HL-60/S4 treated with retinoic acid at 250 ng/mL for 4 days and 3 days (cell line): Measurements from ENCODE around the gene ALKBH7.
"Not testable (repeated sequence)": the region's sequence is repeated elsewhere in the genome, so short reads cannot be mapped to it uniquely, and the experiment has no call there.

Experiments used
- in situ Hi-C: fragments of 300-500 bp; cut with MboI; formaldehyde crosslinking; loops from 2 replicates; pipeline ENCODE4 v1.7.0; 2022; ENCODE audit warnings: low sequenced_read_pairs

The ALKBH7 gene, protein sequence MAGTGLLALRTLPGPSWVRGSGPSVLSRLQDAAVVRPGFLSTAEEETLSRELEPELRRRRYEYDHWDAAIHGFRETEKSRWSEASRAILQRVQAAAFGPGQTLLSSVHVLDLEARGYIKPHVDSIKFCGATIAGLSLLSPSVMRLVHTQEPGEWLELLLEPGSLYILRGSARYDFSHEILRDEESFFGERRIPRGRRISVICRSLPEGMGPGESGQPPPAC

DNA sequence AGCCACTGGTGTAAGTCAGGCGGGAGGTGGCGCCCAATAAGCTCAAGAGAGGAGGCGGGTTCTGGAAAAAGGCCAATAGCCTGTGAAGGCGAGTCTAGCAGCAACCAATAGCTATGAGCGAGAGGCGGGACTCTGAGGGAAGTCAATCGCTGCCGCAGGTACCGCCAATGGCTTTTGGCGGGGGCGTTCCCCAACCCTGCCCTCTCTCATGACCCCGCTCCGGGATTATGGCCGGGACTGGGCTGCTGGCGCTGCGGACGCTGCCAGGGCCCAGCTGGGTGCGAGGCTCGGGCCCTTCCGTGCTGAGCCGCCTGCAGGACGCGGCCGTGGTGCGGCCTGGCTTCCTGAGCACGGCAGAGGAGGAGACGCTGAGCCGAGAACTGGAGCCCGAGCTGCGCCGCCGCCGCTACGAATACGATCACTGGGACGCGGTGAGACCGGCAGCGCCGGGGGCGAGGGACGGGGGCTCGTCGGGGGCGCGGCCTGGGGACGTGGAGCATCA, at the start of gene ALKBH7:
Gene ALKBH7 (plus strand): TSS at position 201 of the 502 bp plus-strand sequence. CDS start 27 bp downstream, at position 228.
- in situ Hi-C loops: no loop called here

DNA sequence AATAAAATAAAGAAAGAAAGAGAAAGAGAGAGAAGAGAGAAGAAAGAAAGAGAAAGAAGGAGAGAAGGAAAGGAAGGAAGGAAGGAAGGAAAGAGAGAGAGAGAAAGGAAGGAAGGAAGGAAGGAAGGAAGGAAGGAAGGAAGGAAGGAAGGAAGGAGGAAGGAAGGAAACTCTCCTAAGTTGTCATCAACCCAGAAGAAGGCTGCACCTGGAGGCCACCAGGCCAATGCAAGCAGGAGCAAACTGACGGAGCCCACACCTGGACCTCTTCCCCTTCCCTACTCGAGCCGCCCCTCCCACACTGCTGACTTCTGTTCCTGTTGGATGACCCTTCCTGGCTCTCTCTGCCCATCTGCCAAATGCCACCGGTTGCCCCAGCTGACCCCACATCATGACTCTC, 47.8 kb upstream of the ALKBH7 start:
- in situ Hi-C loops: no loop called here

DNA sequence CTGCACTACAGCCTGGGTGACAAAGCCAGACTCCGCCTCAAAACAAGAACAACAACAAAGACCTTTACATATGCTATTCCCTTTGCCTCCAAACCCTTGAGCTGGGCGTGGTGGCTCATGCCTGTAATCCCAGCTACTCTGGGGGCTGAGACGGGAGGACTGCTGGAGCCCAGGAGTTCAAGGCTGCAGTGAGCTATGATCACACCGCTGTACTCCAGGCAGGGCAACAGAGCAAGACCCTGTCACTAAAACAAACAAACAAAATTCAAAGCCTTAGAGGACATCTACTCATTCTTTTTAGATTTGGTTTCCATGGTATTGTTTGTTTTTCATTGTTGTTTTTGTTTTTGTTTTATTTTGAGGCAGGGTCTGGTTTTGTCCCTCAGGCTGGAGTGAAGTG, 47.0 kb upstream of the ALKBH7 start:
- in situ Hi-C loops: no loop called here

DNA sequence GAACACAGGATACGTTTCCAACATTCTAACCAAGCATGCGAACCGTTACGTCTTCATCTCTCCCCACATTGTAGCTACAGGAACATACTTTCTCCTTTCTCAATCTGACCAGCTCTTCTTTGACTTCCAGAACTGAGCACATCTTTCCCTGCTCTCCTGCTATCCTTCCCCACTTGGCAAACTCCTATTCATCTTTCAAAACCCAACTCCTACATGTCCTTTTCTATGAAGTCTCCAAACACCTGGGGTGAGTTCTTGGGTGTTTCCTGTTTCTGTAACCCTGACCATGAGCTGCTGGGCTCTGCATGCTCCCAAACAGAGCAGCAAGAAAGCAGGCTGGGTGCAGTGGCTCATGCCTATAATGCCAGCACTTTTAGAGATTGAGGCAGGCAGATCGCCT, 45.8 kb upstream of the ALKBH7 start:
- in situ Hi-C loops: no loop called here

DNA sequence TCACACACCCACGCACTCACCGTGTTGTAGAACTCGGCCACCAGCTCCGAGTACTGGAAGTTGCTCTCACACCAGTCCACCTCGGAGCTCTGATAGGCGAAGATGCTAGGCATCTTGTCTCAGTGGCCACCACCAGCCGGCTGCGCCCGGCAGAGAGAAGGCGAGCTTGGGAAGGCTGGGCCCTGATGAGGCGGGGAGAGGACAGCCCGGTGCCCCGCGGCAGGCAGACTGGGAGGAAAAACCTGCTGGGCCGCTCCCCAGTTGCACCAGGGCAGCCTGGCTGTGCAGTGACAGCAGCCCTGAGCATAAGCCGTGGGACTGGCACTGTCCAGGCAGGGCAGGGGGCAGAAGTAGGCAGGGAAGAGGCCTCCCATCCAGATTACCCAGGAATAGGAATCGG, 39.2 kb upstream of the ALKBH7 start, which contains the start of gene ACER1:
Gene ACER1 (minus strand): TSS at position 174 of the 400 bp plus-strand sequence. CDS start 61 bp downstream, at position 113.
- in situ Hi-C loops: no loop called here

DNA sequence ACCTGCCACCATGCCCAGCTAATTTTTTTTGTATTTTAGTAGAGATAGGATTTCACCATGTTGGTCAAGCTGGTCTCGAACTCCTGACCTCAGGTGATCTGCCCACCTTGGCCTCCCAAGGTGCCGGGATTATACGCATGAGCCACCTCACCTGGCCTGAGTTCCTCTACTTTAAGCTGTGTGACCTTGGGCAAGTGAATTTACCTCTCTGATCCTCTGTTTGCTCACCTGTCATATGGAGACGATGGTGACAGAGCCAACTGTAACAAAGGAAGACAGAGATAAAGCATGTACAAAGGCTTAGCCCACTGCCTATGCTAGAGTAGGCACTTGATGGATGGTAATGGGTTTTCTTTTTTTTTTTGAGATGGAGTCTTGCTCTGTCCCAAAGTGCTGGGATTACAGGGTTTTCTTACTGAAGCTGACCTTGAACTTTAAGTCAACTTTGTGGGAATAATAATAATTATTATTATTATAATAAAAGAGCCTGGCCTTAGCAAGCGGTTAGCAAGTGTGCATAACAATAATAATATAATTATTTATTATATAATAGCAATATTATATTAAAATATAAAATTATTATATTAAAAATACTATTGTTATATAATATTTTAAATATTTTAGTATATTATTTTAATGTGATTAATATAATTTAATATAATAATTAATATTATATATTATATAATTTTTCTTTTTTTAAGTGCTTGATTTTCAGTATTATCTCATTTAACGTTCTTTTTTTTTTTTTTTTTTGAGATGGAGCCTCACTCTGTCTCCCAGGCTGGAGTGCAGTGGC, 37.9 kb upstream of the ALKBH7 start:
- in situ Hi-C loops: no loop called here

DNA sequence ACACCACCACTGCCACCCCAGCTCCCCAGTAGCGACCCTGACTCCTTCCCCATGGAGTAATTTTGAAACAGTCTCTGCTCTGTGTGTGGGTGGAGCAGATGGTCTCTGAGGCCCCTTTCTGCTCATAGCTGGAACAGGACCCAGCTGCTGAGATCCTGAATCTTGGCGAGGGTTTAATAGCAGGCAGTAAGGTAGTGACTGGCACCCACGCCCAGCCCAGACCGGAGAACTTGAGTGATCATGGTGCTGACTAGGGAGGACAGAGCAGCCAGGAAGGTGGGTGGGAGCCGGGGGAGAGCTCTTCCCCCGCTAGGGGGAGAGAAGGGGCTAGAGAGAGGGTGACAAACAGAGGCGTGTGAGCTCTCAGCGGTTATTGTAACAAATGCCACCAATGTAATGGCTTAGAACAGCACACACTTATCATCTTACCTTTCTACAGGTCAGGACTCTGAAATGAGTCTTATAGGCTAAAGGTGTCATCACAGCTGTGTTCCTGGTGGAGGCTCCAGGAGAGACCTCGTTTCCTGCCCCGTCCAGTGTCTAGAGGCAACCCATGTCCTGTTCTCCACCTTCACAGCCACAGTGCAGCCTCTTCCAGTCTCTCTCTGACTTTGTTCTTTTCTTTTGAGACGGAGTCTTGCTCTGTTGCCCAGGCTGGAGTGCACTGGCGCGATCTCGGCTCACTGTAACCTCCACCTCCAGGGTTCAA, 31.9 kb upstream of the ALKBH7 start:
- in situ Hi-C loops: no loop called here

DNA sequence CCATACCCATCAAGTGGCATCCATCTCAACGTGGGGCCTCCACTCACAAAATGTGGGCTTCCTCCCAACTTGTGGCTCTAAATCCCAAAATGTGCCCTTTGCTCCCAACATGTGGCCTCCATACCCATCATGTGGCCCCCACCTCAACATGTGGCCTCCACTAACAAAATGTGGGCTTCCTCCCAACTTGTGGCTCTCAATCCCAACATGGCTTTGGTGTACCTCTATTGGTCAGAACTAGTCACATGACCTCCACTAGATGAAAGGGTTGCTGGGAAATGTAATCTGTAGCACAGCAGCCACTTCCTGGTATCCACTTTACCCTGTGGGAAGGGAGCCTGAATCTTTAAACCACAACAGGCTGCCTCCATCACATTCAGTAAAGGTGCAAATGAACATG, 29.1 kb upstream of the ALKBH7 start:
- in situ Hi-C loops: no loop called here

DNA sequence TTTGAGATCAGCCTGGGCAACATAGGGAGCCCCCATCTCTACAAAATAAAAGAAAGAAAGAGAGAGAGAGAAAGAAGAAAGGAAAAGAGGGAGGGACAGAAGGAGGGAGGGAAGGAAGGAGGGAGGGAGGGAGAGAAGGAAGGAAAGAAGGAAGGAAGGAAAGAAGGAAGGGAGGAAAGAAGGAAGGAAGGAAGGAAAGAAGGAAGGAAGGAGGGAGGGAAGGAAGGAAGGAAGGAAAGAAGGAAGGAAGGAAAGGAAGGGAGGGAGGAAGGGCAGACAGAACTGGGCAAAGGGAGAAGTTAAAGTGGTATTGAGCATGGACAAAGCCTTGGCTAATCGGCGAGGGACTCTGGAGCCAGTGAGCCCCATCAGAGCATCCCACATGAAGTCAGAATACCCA, 23.3 kb upstream of the ALKBH7 start:
- in situ Hi-C loops: not testable (repeated sequence)

DNA sequence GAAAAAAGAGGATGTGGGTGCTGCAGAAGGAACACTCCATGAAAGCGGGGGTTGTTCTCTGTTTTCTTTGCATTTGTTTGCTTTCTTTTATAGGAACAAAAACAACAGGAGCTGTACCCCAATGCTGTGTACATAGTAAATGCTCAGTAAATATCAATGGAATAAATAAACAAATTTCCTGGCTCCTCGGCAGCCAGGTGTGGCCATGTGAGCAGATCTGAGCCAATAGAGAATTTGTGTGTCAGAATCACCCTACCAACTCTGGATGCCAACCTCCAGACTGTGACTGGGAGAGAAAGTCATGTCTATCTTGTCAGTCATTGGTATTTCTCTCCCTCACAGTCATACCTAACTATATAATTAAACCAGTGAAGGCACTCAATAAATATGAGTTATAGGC, 21.9 kb upstream of the ALKBH7 start:
- in situ Hi-C loops: no loop called here

DNA sequence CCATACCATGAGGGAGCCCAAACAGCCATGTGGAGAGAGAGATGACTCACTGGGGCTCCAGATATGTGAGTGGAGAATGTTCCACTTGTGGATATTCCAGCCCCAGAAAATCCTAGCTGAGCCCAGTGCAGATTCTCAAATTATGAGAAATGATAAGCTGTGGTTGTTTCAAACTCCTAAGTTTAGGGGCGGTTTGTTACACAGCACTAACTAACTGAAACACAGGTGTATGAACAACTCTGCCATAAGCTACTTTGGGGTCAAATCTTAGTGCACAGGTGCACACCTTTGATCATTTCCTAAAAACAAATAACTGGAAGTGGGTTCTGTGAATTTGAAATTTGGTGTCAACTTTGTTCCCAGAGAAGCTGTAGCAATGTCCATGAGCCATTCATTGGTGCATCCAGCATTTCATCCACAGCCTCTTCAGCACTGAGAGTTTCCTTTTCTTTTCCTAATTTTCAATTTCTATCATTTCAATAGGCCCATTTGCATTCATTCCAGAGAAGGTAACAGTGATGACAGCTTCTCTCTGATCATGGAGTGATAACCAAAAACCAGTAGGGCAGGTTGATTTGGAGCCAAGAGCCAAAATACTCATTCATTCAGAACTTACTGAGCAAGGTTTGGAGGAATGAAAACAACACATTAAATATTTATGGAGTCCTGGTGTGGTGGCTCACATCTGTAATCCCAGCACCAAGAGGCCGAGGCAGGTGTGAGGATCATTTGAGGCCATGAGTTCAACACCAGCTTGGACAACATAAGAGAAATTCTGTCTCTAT, 20.0 kb upstream of the ALKBH7 start:
- in situ Hi-C loops: no loop called here

DNA sequence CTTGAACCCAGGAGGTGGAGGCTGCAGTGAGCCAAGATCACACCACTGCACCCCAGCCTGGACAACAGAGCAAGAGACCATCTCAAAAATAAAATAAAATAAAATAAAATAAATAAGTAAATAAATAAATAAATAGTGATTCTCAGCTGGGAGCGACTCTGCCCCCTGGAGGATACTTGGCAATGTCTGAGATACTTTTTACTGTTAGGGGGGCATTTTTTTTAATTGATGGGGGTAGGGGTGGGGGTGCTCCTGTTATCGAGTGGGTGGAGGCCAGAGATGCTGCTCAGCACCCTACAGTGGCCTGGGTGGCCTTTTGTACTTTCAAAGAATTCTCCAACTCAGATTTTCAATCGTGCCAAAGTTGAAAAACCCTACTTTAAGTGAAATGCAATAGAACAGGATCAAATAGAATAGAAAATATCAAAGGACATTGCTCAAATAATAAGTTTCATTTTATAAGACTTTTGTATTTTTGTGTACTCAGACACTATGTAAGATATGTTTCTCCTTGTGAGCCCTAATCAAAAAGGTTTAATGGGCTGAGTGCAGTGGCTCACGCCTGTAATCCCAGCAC, 18.4 kb upstream of the ALKBH7 start:
- in situ Hi-C loops: no loop called here

DNA sequence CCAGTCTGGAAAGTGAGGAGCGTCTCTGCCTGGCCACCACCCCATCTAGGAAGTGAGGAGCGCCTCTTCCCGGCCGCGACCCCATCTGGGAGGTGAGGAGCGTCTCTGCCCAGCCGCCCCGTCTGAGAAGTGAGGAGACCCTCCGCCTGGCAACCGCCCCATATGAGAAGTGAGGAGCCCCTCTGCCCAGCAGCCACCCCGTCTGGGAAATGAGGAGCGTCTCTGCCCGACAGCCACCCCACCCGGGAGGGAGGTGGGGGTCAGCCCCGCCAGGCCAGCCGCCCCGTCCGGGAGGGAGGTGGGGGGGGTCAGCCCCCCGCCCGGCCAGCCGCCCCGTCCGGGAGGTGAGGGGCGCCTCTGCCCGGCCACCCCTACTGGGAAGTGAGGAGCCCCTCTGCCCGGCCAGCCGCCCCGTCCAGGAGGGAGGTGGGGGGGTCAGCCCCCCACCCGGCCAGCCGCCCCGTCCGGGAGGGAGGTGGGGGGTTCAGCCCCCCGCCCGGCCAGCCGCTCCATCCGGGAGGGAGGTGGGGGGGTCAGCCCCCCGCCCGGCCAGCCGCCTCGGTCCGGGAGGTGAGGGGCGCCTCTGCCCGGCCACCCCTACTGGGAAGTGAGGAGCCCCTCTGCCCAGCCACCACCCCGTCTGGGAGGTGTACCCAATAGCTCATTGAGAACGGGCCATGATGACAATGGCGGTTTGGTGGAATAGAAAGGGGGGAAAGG, 17.1 kb upstream of the ALKBH7 start:
- in situ Hi-C loops: not testable (repeated sequence)

DNA sequence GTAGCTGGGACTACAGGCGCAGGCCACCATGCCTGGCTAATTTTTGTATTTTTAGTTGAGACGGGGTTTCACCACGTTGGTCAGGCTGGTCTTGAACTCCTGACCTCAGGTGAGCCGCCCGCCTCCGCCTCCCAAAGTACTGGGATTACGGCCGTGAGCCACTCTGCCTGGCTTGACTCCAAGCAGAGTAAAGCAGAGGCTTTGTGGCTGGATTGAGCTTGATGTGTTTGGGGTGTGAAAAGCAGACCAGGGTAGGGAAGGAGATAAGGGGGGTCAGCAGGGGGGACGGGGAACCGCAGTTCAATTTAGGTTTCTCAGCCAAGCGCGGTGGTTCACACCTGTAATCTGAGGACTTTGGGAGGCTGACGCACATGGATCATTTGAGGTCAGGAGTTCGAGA, 15.4 kb upstream of the ALKBH7 start:
- in situ Hi-C loops: no loop called here

DNA sequence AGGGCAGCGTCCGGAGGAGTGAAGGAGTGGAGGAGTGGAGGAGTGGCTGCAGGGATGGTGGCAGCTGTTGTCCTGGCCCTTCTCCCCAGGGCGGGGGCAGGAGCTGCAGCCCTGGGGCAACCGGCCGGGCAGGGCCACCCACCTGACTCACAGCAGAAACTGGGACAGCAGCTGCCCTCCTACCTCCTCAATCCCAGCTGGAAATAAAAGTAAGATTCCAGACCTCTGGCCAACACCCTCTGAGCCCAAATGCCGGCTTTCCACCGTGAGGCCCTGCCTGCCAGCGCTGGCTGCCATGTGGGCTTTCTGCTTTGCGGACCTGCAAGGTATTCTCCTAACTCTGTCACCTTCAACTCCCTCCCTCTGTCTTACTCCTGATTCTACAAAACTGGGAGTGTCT, 14.6 kb upstream of the ALKBH7 start:
- in situ Hi-C loops: no loop called here

DNA sequence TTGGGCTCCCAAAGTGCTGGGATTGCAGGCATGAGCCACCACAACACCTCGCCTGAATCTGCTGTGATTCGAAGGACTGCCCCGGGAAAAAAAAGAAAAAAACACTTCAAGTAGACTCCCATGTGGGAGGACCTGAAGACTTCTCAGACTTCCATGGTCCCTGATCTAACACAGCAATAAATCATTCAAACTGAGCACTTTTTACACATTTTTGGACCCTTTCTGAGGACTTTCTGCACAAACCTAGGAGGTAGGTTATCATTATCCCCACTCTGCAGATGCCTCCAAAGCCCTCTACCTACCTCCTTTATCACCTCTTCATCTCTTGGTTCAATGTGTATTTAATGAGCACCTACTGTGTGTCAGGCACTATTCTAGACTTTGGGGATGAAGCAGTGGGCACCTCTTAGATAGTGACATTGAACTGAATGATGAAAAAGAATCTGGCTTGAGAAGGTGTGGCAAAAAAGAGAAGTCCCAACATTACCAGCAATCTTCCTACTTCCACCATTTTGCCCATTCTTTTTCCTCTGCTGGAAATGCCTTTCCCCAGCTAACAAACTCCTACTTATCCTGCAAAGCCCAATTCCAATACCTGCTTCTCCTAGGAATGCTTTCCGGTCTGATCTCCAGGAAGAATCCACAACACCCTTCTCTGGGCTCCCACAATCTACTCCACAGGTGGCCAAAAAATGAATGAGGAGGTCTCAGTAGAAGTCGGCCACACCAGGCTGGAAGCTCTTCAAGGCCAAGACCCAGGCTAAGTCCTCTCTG, 12.8 kb upstream of the ALKBH7 start:
- in situ Hi-C loops: no loop called here

DNA sequence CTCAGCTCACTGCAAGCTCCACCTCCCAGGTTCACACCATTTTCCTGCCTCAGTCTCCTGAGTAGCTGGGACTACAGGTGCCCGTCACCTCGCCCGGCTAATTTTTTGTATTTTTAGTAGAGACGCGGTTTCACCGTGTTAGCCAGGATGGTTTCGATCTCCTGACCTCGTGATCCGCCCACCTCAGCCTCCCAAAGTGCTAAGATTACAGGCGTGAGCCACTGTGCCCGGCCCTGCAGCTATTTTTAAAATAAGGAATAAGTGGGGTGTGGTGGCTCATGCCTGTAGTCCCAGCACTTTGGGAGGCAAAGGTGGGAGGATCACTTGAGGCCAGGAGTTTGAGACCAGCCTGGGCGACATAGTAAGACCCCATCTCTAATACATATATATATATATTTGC, 12.1 kb upstream of the ALKBH7 start:
- in situ Hi-C loops: not testable (repeated sequence)

DNA sequence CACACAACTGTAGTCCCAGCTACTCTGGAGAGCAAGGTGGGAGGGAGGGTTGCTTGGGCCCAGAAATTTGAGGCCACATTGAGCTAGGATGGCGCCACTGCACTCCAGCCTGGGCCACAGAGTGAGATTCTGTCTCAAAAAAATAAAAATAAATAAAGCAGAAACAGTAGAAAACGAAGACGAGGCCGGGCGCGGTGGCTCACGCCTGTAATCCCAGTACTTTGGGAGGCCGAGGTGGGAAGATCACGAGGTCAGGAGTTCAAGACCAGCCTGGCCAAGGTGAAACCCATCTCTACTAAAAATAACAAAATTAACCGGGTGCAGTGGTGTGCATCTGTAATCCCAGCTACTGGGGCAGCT, 11.8 kb upstream of the ALKBH7 start:
- in situ Hi-C loops: not testable (repeated sequence)

DNA sequence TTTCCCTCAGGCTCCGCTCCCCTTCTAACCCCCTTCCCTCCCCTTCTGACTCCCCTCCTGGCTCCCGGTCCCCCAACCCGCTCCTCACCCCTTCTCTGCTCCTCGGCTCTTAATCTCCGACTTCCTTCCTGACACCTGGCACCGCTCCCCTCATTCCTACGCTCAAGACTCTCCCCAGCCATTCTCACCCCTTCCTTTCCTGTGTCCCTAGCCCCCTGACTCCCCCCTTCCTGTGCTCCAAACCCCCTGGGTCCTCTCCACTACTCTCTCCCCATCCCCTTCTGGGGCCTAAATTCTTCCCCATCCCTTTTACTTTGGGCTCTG, 10.6 kb upstream of the ALKBH7 start:
- in situ Hi-C loops: no loop called here
